ENCODE results near the gene PCYOX1L.

PCYOX1L gene

GRCh38 chr5:149337736-149338135 is 20.1 kb upstream of the PCYOX1L start:
- DNase-seq, result no peak

GRCh38 chr5:149338364-149338763 is 19.5 kb upstream of the PCYOX1L start:
- no peak for DNase-seq

- no peak for DNase-seq
Measured at GRCh38 chr5:149340920-149341319, 16.9 kb upstream of the PCYOX1L start.

- DNase-seq, result no peak
Measured at GRCh38 chr5:149341876-149342275, 16.0 kb upstream of the PCYOX1L start.

- no peak for DNase-seq
Measured at GRCh38 chr5:149344151-149344550, 13.7 kb upstream of the PCYOX1L start.

GRCh38 chr5:149345147-149345891 is 12.5 kb upstream of the PCYOX1L start, which contains the start of gene GRPEL2:
Gene GRPEL2, plus strand, starts transcription at chr5:149345499. Its CDS starts 41 bp downstream, at chr5:149345540.
- DNase-seq, result peak; percentile 94 to 95

GRCh38 chr5:149345892-149346222 is 12.0 kb upstream of the PCYOX1L start:
- DNase-seq, result no peak

- DNase-seq, result no peak
Measured at GRCh38 chr5:149348518-149348917, 9.3 kb upstream of the PCYOX1L start.

- DNase-seq, result no peak
Measured at GRCh38 chr5:149349382-149349781, 8.5 kb upstream of the PCYOX1L start.

GRCh38 chr5:149352169-149352568 is 5.7 kb upstream of the PCYOX1L start:
- DNase-seq, result no peak

- no peak for DNase-seq
Measured at GRCh38 chr5:149353911-149354310, 3.9 kb upstream of the PCYOX1L start.

GRCh38 chr5:149355688-149356087 is 2.2 kb upstream of the PCYOX1L start:
- DNase-seq, result no peak

- no peak for DNase-seq
Measured at GRCh38 chr5:149356391-149356790, 1.5 kb upstream of the PCYOX1L start.

GRCh38 chr5:149358294-149358651 is 427 bp downstream of the PCYOX1L start:
- DNase-seq, result peak; percentile 8 to 57

- DNase-seq, result no peak
Measured at GRCh38 chr5:149358868-149359495, 1.1 kb downstream of the PCYOX1L start.

- no peak for DNase-seq
Measured at GRCh38 chr5:149360272-149360671, 2.4 kb downstream of the PCYOX1L start.

GRCh38 chr5:149362541-149362940 is 4.7 kb downstream of the PCYOX1L start:
- no peak for DNase-seq

- no peak for DNase-seq
Measured at GRCh38 chr5:149363358-149363757, 5.5 kb downstream of the PCYOX1L start.

GRCh38 chr5:149363936-149364335 is 6.1 kb downstream of the PCYOX1L start:
- DNase-seq, result no peak

GRCh38 chr5:149364719-149365118 is 6.9 kb downstream of the PCYOX1L start:
- DNase-seq, result no peak

- DNase-seq, result no peak
Measured at GRCh38 chr5:149365418-149365817, 7.6 kb downstream of the PCYOX1L start.

GRCh38 chr5:149366169-149366729 is 8.4 kb downstream of the PCYOX1L start:
- no peak for DNase-seq

- no peak for DNase-seq
Measured at GRCh38 chr5:149367249-149367971, 9.6 kb downstream of the PCYOX1L start.

All from hippocampal formation (tissue), 2 donors.